IMR-90 (cell line): ENCODE data around the gene ZNF423. TPM values are rescaled to one million over a fixed set of nuclear protein-coding genes. Genes with fewer than 3 reads are reported as not detected.

Experiments
- ATAC-seq: fragments of 200-7000 bp; cut with Tn5 transposase; 2 replicates; pipeline ENCODE4 v1.9.1; 2020; ENCODE audit warnings: low read depth, mild to moderate bottlenecking, moderate library complexity
- BruUV-seq: library from RNA; stranded (reverse); fragments of 400-500 nt; replicated peaks from 2 replicates; lab custom pipeline; 2021; lab: Mats Ljungman, UMichigan
- CTCF ChIA-PET: fragments of 300-600 bp; formaldehyde crosslinking; extraction: SDS; loops from one replicate; lab custom pipeline; 2021; ENCODE audit warnings: antibody characterized with exemption; lab: Yijun Ruan, JAX
- POLR2A ChIA-PET: fragments of 300-600 bp; sonication (Branson Sonifier 250); formaldehyde crosslinking; loops from one replicate; lab custom pipeline; 2022; ENCODE audit warnings: antibody characterized with exemption; ENCODE audit not compliant: unreplicated experiment; lab: Charles Lee
- DNase-seq: peaks from one replicate; pipeline ENCODE4 v3.0.0; 2013
- H2AFZ ChIP-seq: replicated peaks from 2 replicates; pipeline ENCODE3; 2013; ENCODE audit warnings: low read length, mild to moderate bottlenecking; ENCODE audit not compliant: poor library complexity
- H2AK5ac ChIP-seq: 2 replicates; pipeline ENCODE4 v1.6.1; 2013; ENCODE audit warnings: low read depth, low read length, inconsistent platforms
- H2AK9ac ChIP-seq: replicated peaks from 2 replicates; pipeline ENCODE3; 2013; ENCODE audit warnings: mild to moderate bottlenecking, low read depth, low read length, moderate library complexity; ENCODE audit not compliant: poor library complexity
- H2BK120ac ChIP-seq: 2 replicates; pipeline ENCODE4 v1.6.1; 2013; ENCODE audit warnings: low read depth, low read length, inconsistent platforms
- H2BK15ac ChIP-seq: 3 replicates; pipeline ENCODE4 v1.6.1; 2013; ENCODE audit warnings: low read depth, low read length, inconsistent platforms
- H2BK20ac ChIP-seq: 2 replicates; pipeline ENCODE4 v1.6.1; 2013; ENCODE audit warnings: low read depth, mild to moderate bottlenecking, inconsistent platforms, low read length, moderate library complexity
- H2BK5ac ChIP-seq: 2 replicates; pipeline ENCODE4 v1.6.1; 2013; ENCODE audit warnings: mild to moderate bottlenecking, low read depth, low read length, inconsistent platforms; ENCODE audit not compliant: poor library complexity, severe bottlenecking
- H3K14ac ChIP-seq: replicated peaks from 2 replicates; pipeline ENCODE4 v1.6.1; 2013; ENCODE audit warnings: low read depth, low read length, inconsistent platforms
- H3K18ac ChIP-seq: 2 replicates; pipeline ENCODE4 v1.6.1; 2013; ENCODE audit warnings: low read depth, low read length, control low read depth
- H3K23ac ChIP-seq: 2 replicates; pipeline ENCODE4 v1.6.1; 2013; ENCODE audit warnings: low read depth, low read length, inconsistent platforms
- H3K27ac ChIP-seq: 2 replicates; pipeline ENCODE4 v1.5.1; 2013; ENCODE audit warnings: mild to moderate bottlenecking, control low read depth, low read length; ENCODE audit not compliant: insufficient read depth
- H3K27me3 ChIP-seq: 2 replicates; pipeline ENCODE4 v1.6.1; 2013; ENCODE audit warnings: low read length; ENCODE audit not compliant: control insufficient read depth, insufficient read depth
- H3K36me3 ChIP-seq: 2 replicates; pipeline ENCODE4 v1.6.1; 2013; ENCODE audit warnings: low read length, mixed read lengths; ENCODE audit not compliant: control insufficient read depth, insufficient read depth
- H3K4ac ChIP-seq: 2 replicates; pipeline ENCODE4 v1.6.1; 2013; ENCODE audit warnings: low read depth, low read length, inconsistent platforms
- H3K4me1 ChIP-seq: 2 replicates; pipeline ENCODE4 v1.6.1; 2013; ENCODE audit warnings: low read length, mixed read lengths; ENCODE audit not compliant: control insufficient read depth, insufficient read depth
- H3K4me2 ChIP-seq: 2 replicates; pipeline ENCODE4 v1.6.1; 2013; ENCODE audit warnings: low read depth, mild to moderate bottlenecking, control low read depth, low read length, moderate library complexity
- H3K4me3 ChIP-seq: 2 replicates; pipeline ENCODE4 v1.5.1; 2013; ENCODE audit warnings: low read depth, mild to moderate bottlenecking, control low read depth, low read length, moderate library complexity; ENCODE audit not compliant: insufficient read depth
- H3K56ac ChIP-seq: 2 replicates; pipeline ENCODE4 v1.6.1; 2013; ENCODE audit warnings: low read length, inconsistent platforms; ENCODE audit not compliant: insufficient read depth; ENCODE audit errors: extremely low read depth
- H3K79me1 ChIP-seq, 2 experiments: 2 replicates each; pipeline ENCODE4 v1.6.1; 2013; ENCODE audit warnings: low read length in 2 of 2, inconsistent platforms in 1 of 2, low read depth in 1 of 2
- H3K9ac ChIP-seq: 2 replicates; pipeline ENCODE4 v1.6.1; 2013; ENCODE audit warnings: low read depth, low read length, control low read depth
- H3K9me1 ChIP-seq: 2 replicates; pipeline ENCODE4 v1.6.1; 2013; ENCODE audit warnings: low read length, inconsistent platforms; ENCODE audit not compliant: insufficient read depth
- H3K9me3 ChIP-seq: 2 replicates; pipeline ENCODE4 v1.6.1; 2013; ENCODE audit warnings: low read length; ENCODE audit not compliant: control insufficient read depth, insufficient read depth
- H4K20me1 ChIP-seq: 2 replicates; pipeline ENCODE4 v1.6.1; 2013; ENCODE audit warnings: low read length, inconsistent platforms; ENCODE audit not compliant: insufficient read depth
- H4K5ac ChIP-seq: 2 replicates; pipeline ENCODE4 v1.6.1; 2013; ENCODE audit warnings: mild to moderate bottlenecking, low read depth, low read length, control low read depth
- H4K8ac ChIP-seq, 2 experiments: 2 replicates each; pipeline ENCODE4 v1.6.1; 2013; ENCODE audit warnings: low read depth in 2 of 2, low read length in 2 of 2, control low read depth in 1 of 2, inconsistent platforms in 1 of 2
- H4K91ac ChIP-seq: 2 replicates; pipeline ENCODE4 v1.6.1; 2013; ENCODE audit warnings: low read depth, low read length, inconsistent platforms; ENCODE audit not compliant: insufficient read depth
- BHLHE40 ChIP-seq: fragments of 150-350 bp; IDR thresholded peaks from 2 replicates; pipeline ENCODE4 v1.6.1; 2016; ENCODE audit warnings: mild to moderate bottlenecking, low read depth, low read length
- CEBPB ChIP-seq: IDR thresholded peaks from 2 replicates; pipeline ENCODE4 v1.6.1; 2012; ENCODE audit warnings: low read depth, low read length, improper control_type of control experiment
- CHD1 ChIP-seq: IDR thresholded peaks from 2 replicates; pipeline ENCODE4 v1.6.1; 2012; ENCODE audit warnings: low read depth, low read length, improper control_type of control experiment
- FOS ChIP-seq: fragments of 150-350 bp; IDR thresholded peaks from 2 replicates; pipeline ENCODE4 v1.6.1; 2016; ENCODE audit warnings: low read depth, low read length
- MAFK ChIP-seq: IDR thresholded peaks from 2 replicates; pipeline ENCODE4 v1.6.1; 2012; ENCODE audit warnings: low read depth, low read length, improper control_type of control experiment
- MXI1 ChIP-seq: IDR thresholded peaks from 2 replicates; pipeline ENCODE4 v1.6.1; 2012; ENCODE audit warnings: low read depth, mild to moderate bottlenecking, low read length, moderate library complexity, borderline replicate concordance
- NFE2L2 ChIP-seq: fragments of 150-350 bp; IDR thresholded peaks from 2 replicates; pipeline ENCODE4 v1.6.1; 2016; ENCODE audit warnings: low read depth, mild to moderate bottlenecking, low read length
- POLR2A ChIP-seq: IDR thresholded peaks from 2 replicates; pipeline ENCODE4 v1.6.1; 2012; ENCODE audit warnings: mild to moderate bottlenecking, low read depth, low read length
- RFX5 ChIP-seq: IDR thresholded peaks from 2 replicates; pipeline ENCODE4 v1.8.0; 2012; ENCODE audit warnings: low read depth, mild to moderate bottlenecking, low read length, moderate library complexity
- WGBS, 2 experiments: methylation state at CpG; one replicate each; pipeline versions ENCODE4 v1.1.5 to v1.1.7; 2013; ENCODE audit warnings: missing lambda C conversion rate in 2 of 2; ENCODE audit not compliant: insufficient read length in 1 of 2; ENCODE audit errors: extremely low coverage in 2 of 2; 5-methylcytosine and 5-hydroxymethylcytosine counted together
- dilution Hi-C: fragments of 300-500 bp; cut with HindIII; formaldehyde crosslinking; loops from one replicate; pipeline ENCODE4 v1.14.3; 2018; ENCODE audit warnings: low sequenced_read_pairs; ENCODE audit not compliant: unreplicated experiment
- in situ Hi-C: fragments of 300-500 bp; cut with MboI; formaldehyde crosslinking; loops from 3 replicates; pipeline ENCODE4 v1.14.3; 2019; ENCODE audit warnings: low sequenced_read_pairs, inconsistent platforms, mixed read lengths
- intact Hi-C: fragments of 100-400 bp; cut with micrococcal nuclease; formaldehyde crosslinking; loops from 2 replicates; pipeline ENCODE4 v1.10.0; 2022
- polyA plus RNA-seq, 3 experiments: library from polyadenylated mRNA; depleted of rRNA; stranded (reverse); fragments of >200 nt; gene quantifications; 2 replicates each; pipeline ENCODE4 v1.2.3, GENCODE V29; 2012; ENCODE audit warnings: low replicate concordance in 1 of 3
- total RNA-seq: library from RNA; depleted of rRNA; stranded (reverse); fragments of >200 nt; gene quantifications from 2 replicates; pipeline ENCODE4 v1.2.3, GENCODE V29; 2012
- TF ChIP-seq, protein P1 (sequence below): fragments of 150-350 bp; IDR thresholded peaks from 2 replicates; pipeline ENCODE4 v1.6.1; 2017; ENCODE audit warnings: mild to moderate bottlenecking, antibody characterized with exemption, low read length, low read depth

ZNF423 gene
- total and polyA plus RNA-seq, 2 of the 4 experiments (the other 2 are of a cell fraction) = under 0.01 to 0.10 TPM

DNA sequence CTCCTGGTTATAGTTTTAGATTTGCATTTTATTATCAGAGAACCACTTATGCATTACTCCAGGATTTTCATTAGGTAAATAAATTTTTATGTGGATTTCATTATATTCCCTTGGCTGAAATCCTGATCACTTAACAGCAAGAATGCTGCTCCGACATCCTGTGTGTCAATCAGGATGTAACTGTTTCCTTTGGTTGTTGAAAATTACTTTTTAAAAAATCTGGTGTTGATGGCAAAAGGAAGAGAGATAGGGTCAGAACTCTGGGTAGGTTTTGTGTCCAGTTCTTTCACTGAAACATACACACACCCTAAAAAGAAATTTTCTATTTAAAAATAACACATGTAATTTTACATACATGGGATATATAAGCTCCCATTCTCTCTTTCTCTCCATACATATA is 30.9 kb downstream of the ZNF423 start:
- ATAC-seq = no peak
- BruUV-seq = no TSS peak
- no peak overlapping the region for H2AFZ ChIP-seq
- no peaks in the 10 kb centered on the region for H3K36me3 ChIP-seq
- H3K9me3 ChIP-seq = no peaks in the 10 kb centered on the region
- DNase-seq = no peak
- H4K91ac ChIP-seq = no peak overlapping the region
- ChIA-PET CTCF (interaction anchor here (0.7 kb wide), 1 partner anchor 171 kb away, joined by 3 read pairs; no protein-coding TSS in a partner anchor), POLR2A (no interaction called here)
- no peak overlapping the region for H3K56ac ChIP-seq
- intact Hi-C loops = no loop called here
- no peak overlapping the region for H2BK5ac ChIP-seq
- H2AK9ac ChIP-seq = no peak overlapping the region
- no peaks in the 10 kb centered on the region for H4K20me1 ChIP-seq
- no peak overlapping the region for H2BK15ac ChIP-seq
- no peak overlapping the region for H3K9ac ChIP-seq
- H3K4me1 ChIP-seq = no peaks in the 10 kb centered on the region
- no peak overlapping the region for H2BK120ac ChIP-seq
- in situ Hi-C loops = no loop called here
- no peak overlapping the region for H4K8ac ChIP-seq
- peaks cover 6% of the 10 kb centered on the region; the same call in 1 of the 2 replicates for H3K27me3 ChIP-seq
- H2AK5ac ChIP-seq = no peak overlapping the region
- H3K9me1 ChIP-seq = no peaks in the 10 kb centered on the region
- H2BK20ac ChIP-seq = no peak overlapping the region
- H3K4me3 ChIP-seq = no peak overlapping the region
- no peak overlapping the region for H3K4me2 ChIP-seq
- TF ChIP-seq POLR2A = no peak
- TF ChIP-seq FOS = no peak
- no peak for TF ChIP-seq MXI1
- TF ChIP-seq, protein P1, sequence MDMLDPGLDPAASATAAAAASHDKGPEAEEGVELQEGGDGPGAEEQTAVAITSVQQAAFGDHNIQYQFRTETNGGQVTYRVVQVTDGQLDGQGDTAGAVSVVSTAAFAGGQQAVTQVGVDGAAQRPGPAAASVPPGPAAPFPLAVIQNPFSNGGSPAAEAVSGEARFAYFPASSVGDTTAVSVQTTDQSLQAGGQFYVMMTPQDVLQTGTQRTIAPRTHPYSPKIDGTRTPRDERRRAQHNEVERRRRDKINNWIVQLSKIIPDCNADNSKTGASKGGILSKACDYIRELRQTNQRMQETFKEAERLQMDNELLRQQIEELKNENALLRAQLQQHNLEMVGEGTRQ = no peak
- TF ChIP-seq NFE2L2 = no peak
- no peak for TF ChIP-seq CEBPB
- no peak for TF ChIP-seq BHLHE40
- no peak for TF ChIP-seq CHD1
- no peak for TF ChIP-seq RFX5
- TF ChIP-seq MAFK = no peak
- H3K4ac ChIP-seq = no peak overlapping the region
- no peak overlapping the region for H3K18ac ChIP-seq
- no peaks in the 10 kb centered on the region for H3K79me1 ChIP-seq
- dilution Hi-C loops = no loop called here
- H4K5ac ChIP-seq = no peak overlapping the region
- no peak overlapping the region for H3K14ac ChIP-seq
- no CpG with 5 or more reads among the region's 1 CpG for WGBS, 2 experiments
- no peak overlapping the region for H3K27ac ChIP-seq
- no peak overlapping the region for H3K23ac ChIP-seq
